ENCODE data around the gene DFFB. TPM values are rescaled to one million over a fixed set of nuclear protein-coding genes. Genes with fewer than 3 reads are reported as not detected.

Gene DFFB
- total RNA-seq, 1 donor from 2014 or later, result 10.6 TPM

- no peak for ATAC-seq
- intact Hi-C loops (cut with DNase I), result no loop called here
- H3K4me3 ChIP-seq, result no peak overlapping the region
- TF ChIP-seq, protein P1, sequence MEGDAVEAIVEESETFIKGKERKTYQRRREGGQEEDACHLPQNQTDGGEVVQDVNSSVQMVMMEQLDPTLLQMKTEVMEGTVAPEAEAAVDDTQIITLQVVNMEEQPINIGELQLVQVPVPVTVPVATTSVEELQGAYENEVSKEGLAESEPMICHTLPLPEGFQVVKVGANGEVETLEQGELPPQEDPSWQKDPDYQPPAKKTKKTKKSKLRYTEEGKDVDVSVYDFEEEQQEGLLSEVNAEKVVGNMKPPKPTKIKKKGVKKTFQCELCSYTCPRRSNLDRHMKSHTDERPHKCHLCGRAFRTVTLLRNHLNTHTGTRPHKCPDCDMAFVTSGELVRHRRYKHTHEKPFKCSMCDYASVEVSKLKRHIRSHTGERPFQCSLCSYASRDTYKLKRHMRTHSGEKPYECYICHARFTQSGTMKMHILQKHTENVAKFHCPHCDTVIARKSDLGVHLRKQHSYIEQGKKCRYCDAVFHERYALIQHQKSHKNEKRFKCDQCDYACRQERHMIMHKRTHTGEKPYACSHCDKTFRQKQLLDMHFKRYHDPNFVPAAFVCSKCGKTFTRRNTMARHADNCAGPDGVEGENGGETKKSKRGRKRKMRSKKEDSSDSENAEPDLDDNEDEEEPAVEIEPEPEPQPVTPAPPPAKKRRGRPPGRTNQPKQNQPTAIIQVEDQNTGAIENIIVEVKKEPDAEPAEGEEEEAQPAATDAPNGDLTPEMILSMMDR (IDR thresholded peaks at IDR 0.05), result no peak
- H3K36me3 ChIP-seq, result no peaks in the 10 kb centered on the region
- H3K4me1 ChIP-seq, result no peaks in the 10 kb centered on the region
- DNase-seq, result no peak
- H3K27ac ChIP-seq, result no peak overlapping the region
- peaks cover 30% of the 10 kb centered on the region for H3K27me3 ChIP-seq (ENCODE audit: low read depth)
- no peaks in the 10 kb centered on the region for H3K9me3 ChIP-seq
These were observed 68.5 kb downstream of the DFFB start for GRCh38 chr1:3925762-3926161.

DNA sequence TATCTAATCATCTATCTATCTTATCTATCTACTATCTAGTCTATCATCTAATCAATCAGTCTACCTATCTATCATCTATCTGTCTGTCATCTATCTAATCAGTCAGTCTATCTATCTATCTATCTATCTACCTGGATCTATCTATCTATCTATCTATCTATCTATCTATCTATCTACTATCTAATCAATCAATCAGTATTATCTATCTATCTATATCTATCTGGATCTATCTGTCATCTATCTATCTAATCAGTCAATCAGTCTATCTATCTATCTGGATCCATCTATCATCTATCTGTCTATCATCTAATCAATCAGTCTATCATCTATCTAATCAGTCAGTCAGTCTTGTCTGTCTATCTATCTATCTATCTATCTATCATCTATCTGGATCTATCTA is 69.7 kb downstream of the DFFB start:
- TF ChIP-seq, protein P1 (IDR thresholded peaks at IDR 0.05), result no peak

DNA sequence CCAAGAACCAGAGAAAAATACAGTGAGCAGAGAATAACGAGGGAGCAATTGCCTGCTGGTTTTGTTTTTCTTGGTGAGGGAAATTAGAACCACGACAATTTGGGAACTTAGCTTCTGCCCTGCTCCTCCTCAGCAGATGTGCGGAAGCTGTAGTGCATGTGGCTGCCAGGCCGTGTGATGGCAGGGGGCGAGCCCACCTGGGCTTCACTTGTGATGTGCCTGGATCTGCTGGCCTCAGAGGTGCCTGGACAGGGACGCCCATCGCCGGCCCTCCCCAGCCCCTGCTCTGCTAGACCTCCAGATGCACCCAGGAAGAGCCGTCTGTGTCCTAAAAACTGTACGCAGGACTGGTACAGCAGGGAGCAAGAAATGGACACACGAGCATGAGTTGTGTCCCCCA is 71.3 kb downstream of the DFFB start:
- H3K9me3 ChIP-seq, result no peaks in the 10 kb centered on the region
- DNase-seq, result no peak
- intact Hi-C loops (cut with DNase I), result no loop called here
- no peak overlapping the region for H3K27ac ChIP-seq
- peaks cover 34% of the 10 kb centered on the region for H3K27me3 ChIP-seq (ENCODE audit: low read depth)
- no peaks in the 10 kb centered on the region for H3K4me1 ChIP-seq
- no peak overlapping the region for H3K4me3 ChIP-seq
- H3K36me3 ChIP-seq, result no peaks in the 10 kb centered on the region
- ATAC-seq, result no peak
- TF ChIP-seq, protein P1 (IDR thresholded peaks at IDR 0.05), result no peak

More for the DNA sequence above, 69.7 kb downstream of the DFFB start:
- intact Hi-C loops (cut with DNase I), result no loop called here
- ATAC-seq (no peak), DNase-seq (no peak)
- no peak overlapping the region for H3K27ac ChIP-seq
- no peak overlapping the region for H3K4me3 ChIP-seq
- no peaks in the 10 kb centered on the region for H3K9me3 ChIP-seq
- H3K4me1 ChIP-seq, result no peaks in the 10 kb centered on the region
- peaks cover 30% of the 10 kb centered on the region for H3K27me3 ChIP-seq (ENCODE audit: low read depth)
- no peaks in the 10 kb centered on the region for H3K36me3 ChIP-seq

DNA sequence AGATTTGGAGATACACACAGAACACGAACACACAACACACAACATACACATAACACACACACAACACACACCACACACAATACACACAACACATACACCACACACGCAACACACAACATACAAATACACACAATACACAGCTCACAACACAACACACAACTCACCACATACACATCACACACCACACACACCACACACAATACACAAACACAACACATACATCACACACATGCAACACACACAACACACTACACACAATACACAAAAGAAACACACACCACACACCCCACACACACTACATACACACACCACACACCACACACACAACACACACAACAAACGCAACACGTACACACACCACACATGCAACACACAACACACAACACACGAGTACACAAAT is 71.8 kb downstream of the DFFB start:
- Histone ChIP-seq H3K27ac (no peak overlapping the region), H3K27me3 (ENCODE audit: low read depth) (peaks cover 34% of the 10 kb centered on the region), H3K4me3 (no peak overlapping the region), H3K36me3 (no peaks in the 10 kb centered on the region), H3K4me1 (no peaks in the 10 kb centered on the region), H3K9me3 (no peaks in the 10 kb centered on the region)
- ATAC-seq, result no peak
- intact Hi-C loops (cut with DNase I), result no loop called here
- TF ChIP-seq, protein P1 (IDR thresholded peaks at IDR 0.05), result no peak
- no peak for DNase-seq

GRCh38 chr1:3930301-3931006 is 73.2 kb downstream of the DFFB start:
- ATAC-seq (no peak), DNase-seq (no peak)
- Histone ChIP-seq H3K4me3 (no peak overlapping the region), H3K27ac (no peak overlapping the region), H3K27me3 (ENCODE audit: low read depth) (peaks cover 23% of the 10 kb centered on the region), H3K36me3 (no peaks in the 10 kb centered on the region), H3K9me3 (no peaks in the 10 kb centered on the region), H3K4me1 (no peaks in the 10 kb centered on the region)
- intact Hi-C loops (cut with DNase I), result no loop called here
- TF ChIP-seq, protein P1 (IDR thresholded peaks at IDR 0.05), result no peak
